ENCODE data around the gene PRXL2B. TPM values are rescaled to one million over a fixed set of nuclear protein-coding genes. Genes with fewer than 3 reads are reported as not detected.

The PRXL2B gene
- total and polyA plus RNA-seq, 2 experiments from 2014 or later: 25.5 to 44.0 TPM

GRCh38 chr1:2604156-2604843 is 17.7 kb downstream of the PRXL2B start (continued):
- TF ChIP-seq ZNF462 (CRISPR knock-in tag; IDR thresholded peaks at IDR 0.05) (no peak), CREB1 (CRISPR knock-in tag; IDR thresholded peaks at IDR 0.05; ENCODE audit: low read depth) (no peak), POLR2AphosphoS5 (IDR thresholded peaks at IDR 0.05; ENCODE audit: low read depth) (no peak)

- Mint-ChIP-seq H3K27ac (no peak overlapping the region), H3K4me1 (no peaks in the 10 kb centered on the region), H3K27me3 (ENCODE audit: insufficient read depth, low read depth, poor library complexity) (peaks cover 4% of the 10 kb centered on the region), H3K4me3 (no peak overlapping the region), H3K36me3 (ENCODE audit: low read depth) (no peaks in the 10 kb centered on the region), H3K9me3 (no peaks in the 10 kb centered on the region)
- H3K4me1 ChIP-seq (ENCODE audit: insufficient read depth): no peaks in the 10 kb centered on the region
- no peak overlapping the region for H3K4me3 ChIP-seq
- H3K9me2 ChIP-seq (ENCODE audit: insufficient read depth): no peaks in the 10 kb centered on the region
- no peak overlapping the region for H2AFZ ChIP-seq
- H3K4me2 ChIP-seq: no peak overlapping the region
- no peak for ATAC-seq
- H3K36me3 ChIP-seq (ENCODE audit: insufficient read depth): no peaks in the 10 kb centered on the region
- no peak overlapping the region for H3K27ac ChIP-seq (ENCODE audit: low read depth)
- no peaks in the 10 kb centered on the region for H3K27me3 ChIP-seq (ENCODE audit: insufficient read depth)
- H3F3A ChIP-seq (replicated peaks; ENCODE audit: low read depth): no peaks in the 10 kb centered on the region
- H3K79me2 ChIP-seq (replicated peaks; ENCODE audit: insufficient read depth): no peaks in the 10 kb centered on the region
- no peaks in the 10 kb centered on the region for H4K20me1 ChIP-seq (replicated peaks; ENCODE audit: insufficient read depth)
- DNase-seq (ENCODE audit: low spot score): no peak
- no peak for TF ChIP-seq CTCF (conservative IDR thresholded peaks at IDR 0.05; ENCODE audit: low read depth in 2 of 2)
- no peak for TF ChIP-seq REST (IDR thresholded peaks at IDR 0.05; ENCODE audit: unreplicated experiment)
Measured at GRCh38 chr1:2604844-2605508, 18.4 kb downstream of the PRXL2B start.
